ENCODE data around the gene LBHD2. TPM values are rescaled to one million over a fixed set of nuclear protein-coding genes. Genes with fewer than 3 reads are reported as not detected.

LBHD2 gene
- total and polyA plus RNA-seq, 2 of the 8 experiments (the other 6 are each of a cell fraction or from before 2014, with no cell fraction given), result not detected

DNA sequence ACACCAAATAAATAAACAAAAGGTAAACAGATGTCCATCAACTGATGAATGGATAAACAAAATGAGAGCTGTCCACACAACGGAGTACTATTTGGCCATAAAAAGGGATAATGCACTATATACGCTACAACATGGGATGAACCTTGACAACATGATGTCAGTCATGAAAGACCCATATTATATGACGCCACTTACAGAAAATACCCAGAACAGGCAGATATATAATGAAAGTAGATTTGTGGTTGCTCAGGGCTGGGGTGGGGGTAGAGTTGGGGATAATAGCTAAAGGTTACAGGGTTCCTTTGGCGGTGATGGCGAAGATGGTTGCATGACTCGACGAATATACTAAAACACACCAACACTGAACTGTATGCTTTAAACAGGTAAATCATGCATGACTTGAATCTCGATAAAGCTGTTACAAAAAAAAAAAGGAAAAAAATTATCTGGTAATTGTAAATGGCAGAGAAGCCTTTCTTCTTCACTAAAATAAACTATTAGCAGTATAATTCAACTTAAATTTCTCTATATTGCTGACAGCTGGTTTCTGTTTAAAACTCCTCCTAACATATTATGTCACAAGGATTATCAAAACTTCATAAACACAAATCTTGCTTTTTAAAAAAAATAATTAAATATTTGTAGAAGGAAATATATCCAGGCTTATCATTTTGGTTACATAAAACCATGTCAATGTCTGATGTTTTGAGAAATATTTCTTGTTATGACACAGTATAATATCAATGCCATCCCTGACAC is 40.6 kb upstream of the LBHD2 start:
- H3K23me2 ChIP-seq (ENCODE audit: low read depth, low read length), result no peaks in the 10 kb centered on the region
- ChIA-PET POLR2A (ENCODE audit: partially characterized antibody) (interaction anchor here (0.6 kb wide), 1 partner anchor 26 kb away, joined by 3 read pairs; no protein-coding TSS in a partner anchor), CTCF (ENCODE audit: partially characterized antibody) (interaction anchor here (0.7 to 1.5 kb wide), 2 partner anchors 12 to 466 kb away, joined by 3 to 5 read pairs; no protein-coding TSS in a partner anchor)
- FAIRE-seq (no peak), DNase-seq (ENCODE audit: low read depth in 1 of 2, low spot score in 2 of 2) (no peak)
- peaks cover 0 to 4% (median 1%) of the 10 kb centered on the region in 4 experiments; a peak in 1 of 7 replicates for H3K4me1 ChIP-seq (replicated peaks in 1 of 4; ENCODE audit: control insufficient read depth in 3 of 4, insufficient read depth in 4 of 4, low read length in 3 of 4)
- H3K18ac ChIP-seq (ENCODE audit: extremely low read depth, low read length), result no peak overlapping the region
- H2BK120ac ChIP-seq (replicated peaks; ENCODE audit: low read depth, low read length), result no peak overlapping the region
- H2AK5ac ChIP-seq (ENCODE audit: low read depth, low read length), result no peak overlapping the region
- peaks cover 0 to 3% (median 0%) of the 10 kb centered on the region in 4 experiments; a peak in 1 of 8 replicates for H3K36me3 ChIP-seq (ENCODE audit: control insufficient read depth in 2 of 4, insufficient read depth in 4 of 4, low read length in 3 of 4)
- no peak overlapping the region for H4K5ac ChIP-seq (ENCODE audit: insufficient read length, low read depth, low read length)
- H2BK15ac ChIP-seq (ENCODE audit: low read length), result no peak overlapping the region
- H3K4me2 ChIP-seq (ENCODE audit: insufficient read depth in 1 of 2, low read depth in 2 of 2, low read length in 2 of 2), result no peak overlapping the region
- no peak overlapping the region for H3K23ac ChIP-seq (ENCODE audit: insufficient read length)
- H3K4ac ChIP-seq (replicated peaks; ENCODE audit: insufficient read length, low read depth, low read length), result no peak overlapping the region
- no peaks in the 10 kb centered on the region for H3K9me3 ChIP-seq (ENCODE audit: insufficient read depth in 2 of 2, low read depth in 1 of 2, low read length in 1 of 2)
- H3K27me3 ChIP-seq (replicated peaks in 1 of 4; ENCODE audit: control insufficient read depth in 3 of 4, extremely low read depth in 1 of 4, insufficient read depth in 3 of 4, low read length in 3 of 4), result no peaks in the 10 kb centered on the region
- H4K8ac ChIP-seq (ENCODE audit: extremely low read depth, insufficient read depth, low read length), result no peak overlapping the region
- no peak overlapping the region for H4K91ac ChIP-seq (replicated peaks; ENCODE audit: insufficient read length, low read length)
- no peak overlapping the region for H2AFZ ChIP-seq (ENCODE audit: low read length)
- no peak overlapping the region for H3K56ac ChIP-seq (replicated peaks; ENCODE audit: insufficient read length, low read depth, low read length)
- H3K79me2 ChIP-seq (ENCODE audit: control insufficient read depth in 1 of 2, insufficient read depth in 2 of 2, low read length in 2 of 2), result peaks cover 2 to 78% of the 10 kb centered on the region in 2 experiments
- peaks cover 2 to 16% of the 10 kb centered on the region in 2 experiments for H4K20me1 ChIP-seq (replicated peaks in 1 of 2; ENCODE audit: control insufficient read depth in 1 of 2, insufficient read depth in 2 of 2, low read length in 2 of 2)
- no peak overlapping the region for H3K27ac ChIP-seq (ENCODE audit: low read depth, low read length)
- H2BK20ac ChIP-seq (ENCODE audit: low read length), result no peak overlapping the region
- H2BK5ac ChIP-seq (ENCODE audit: low read depth, low read length), result no peak overlapping the region
- no peak overlapping the region for H3K4me3 ChIP-seq (ENCODE audit: extremely low read depth in 1 of 4, insufficient read depth in 2 of 4, low read depth in 3 of 4, low read length in 4 of 4)
- WGBS, 2 experiments (ENCODE audit: extremely low coverage in 1 of 2, insufficient coverage in 1 of 2, insufficient read length in 1 of 2, insufficient replicate concordance in 2 of 2, low coverage in 1 of 2, low lambda C conversion rate in 2 of 2, missing lambda C conversion rate in 1 of 2), result 96% methylated on average over 8 of the region's 8 CpGs; no CpG with 5 or more reads in 1 of the 2 experiments
- no peak overlapping the region for H3K14ac ChIP-seq (ENCODE audit: insufficient read length)
- no peak overlapping the region for H2BK12ac ChIP-seq (ENCODE audit: low read depth, low read length)
- H3K9ac ChIP-seq (replicated peaks in 1 of 4; ENCODE audit: extremely low read depth in 1 of 4, low read depth in 3 of 4, low read length in 3 of 4), result no peak overlapping the region
- H3K79me1 ChIP-seq (ENCODE audit: low read depth, low read length), result peaks cover 8% of the 10 kb centered on the region; the same call in 1 of the 2 replicates
- no peak for TF ChIP-seq BRCA1 (IDR thresholded peaks at IDR 0.05; ENCODE audit: low read depth, low read length)
- no peak for TF ChIP-seq KDM4A (IDR thresholded peaks at IDR 0.05; ENCODE audit: low read depth, low read length, severe bottlenecking)
- TF ChIP-seq SP4 (IDR thresholded peaks at IDR 0.05; ENCODE audit: low read length), result no peak
- no peak for TF ChIP-seq CEBPB (IDR thresholded peaks at IDR 0.05; ENCODE audit: low read depth, low read length)
- TF ChIP-seq SUZ12 (IDR thresholded peaks at IDR 0.05; ENCODE audit: low read length), result no peak
- TF ChIP-seq, protein P1, sequence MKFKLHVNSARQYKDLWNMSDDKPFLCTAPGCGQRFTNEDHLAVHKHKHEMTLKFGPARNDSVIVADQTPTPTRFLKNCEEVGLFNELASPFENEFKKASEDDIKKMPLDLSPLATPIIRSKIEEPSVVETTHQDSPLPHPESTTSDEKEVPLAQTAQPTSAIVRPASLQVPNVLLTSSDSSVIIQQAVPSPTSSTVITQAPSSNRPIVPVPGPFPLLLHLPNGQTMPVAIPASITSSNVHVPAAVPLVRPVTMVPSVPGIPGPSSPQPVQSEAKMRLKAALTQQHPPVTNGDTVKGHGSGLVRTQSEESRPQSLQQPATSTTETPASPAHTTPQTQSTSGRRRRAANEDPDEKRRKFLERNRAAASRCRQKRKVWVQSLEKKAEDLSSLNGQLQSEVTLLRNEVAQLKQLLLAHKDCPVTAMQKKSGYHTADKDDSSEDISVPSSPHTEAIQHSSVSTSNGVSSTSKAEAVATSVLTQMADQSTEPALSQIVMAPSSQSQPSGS (IDR thresholded peaks at IDR 0.05; ENCODE audit: low read length), result no peak
- no peak for TF ChIP-seq POU5F1 (IDR thresholded peaks at IDR 0.05; ENCODE audit: low read depth, low read length)
- TF ChIP-seq BACH1 (IDR thresholded peaks at IDR 0.05; ENCODE audit: low read length), result no peak
- TF ChIP-seq HDAC6 (IDR thresholded peaks at IDR 0.05; ENCODE audit: low read depth, low read length), result no peak
- no peak for TF ChIP-seq CREB1 (IDR thresholded peaks at IDR 0.05)
- no peak for TF ChIP-seq JUN (IDR thresholded peaks at IDR 0.05; ENCODE audit: low read depth, low read length)
